Glutamatergic neuron (in vitro differentiated cells): ENCODE results near the gene SLC5A12. TPM values are rescaled to one million over a fixed set of nuclear protein-coding genes. Genes with fewer than 3 reads are reported as not detected.
A peak's percentile ranks its signal among the peaks of the same experiment; 100 is the strongest.

Experiments
- DNase-seq: peaks from one replicate; pipeline ENCODE4 v3.0.0; 2022
- H3K27ac Mint-ChIP-seq: one replicate; pipeline ENCODE4 v1.8.0; 2020; ENCODE audit warnings: mild to moderate bottlenecking, mixed read lengths, inconsistent platforms; ENCODE audit not compliant: unreplicated experiment
- H3K27me3 Mint-ChIP-seq: one replicate; pipeline ENCODE4 v1.8.0; 2020; ENCODE audit warnings: mild to moderate bottlenecking, moderate library complexity, mixed read lengths, inconsistent platforms; ENCODE audit not compliant: unreplicated experiment
- H3K36me3 Mint-ChIP-seq: one replicate; pipeline ENCODE4 v1.8.0; 2020; ENCODE audit warnings: mild to moderate bottlenecking, mixed read lengths, inconsistent platforms; ENCODE audit not compliant: unreplicated experiment
- H3K4me1 Mint-ChIP-seq: one replicate; pipeline ENCODE4 v1.8.0; 2020; ENCODE audit warnings: mild to moderate bottlenecking, low read depth, mixed read lengths, inconsistent platforms; ENCODE audit not compliant: unreplicated experiment
- H3K4me3 Mint-ChIP-seq: one replicate; pipeline ENCODE4 v1.8.0; 2020; ENCODE audit warnings: mild to moderate bottlenecking, mixed read lengths, inconsistent platforms; ENCODE audit not compliant: unreplicated experiment
- H3K9me3 Mint-ChIP-seq: one replicate; pipeline ENCODE4 v1.8.0; 2020; ENCODE audit warnings: mild to moderate bottlenecking, moderate library complexity, mixed read lengths, inconsistent platforms; ENCODE audit not compliant: unreplicated experiment
- CTCF ChIP-seq: fragments of 200-600 bp; sonication (generic); IDR thresholded peaks from one replicate; pipeline ENCODE4 v1.5.0; 2021; ENCODE audit not compliant: partially characterized antibody, unreplicated experiment
- total RNA-seq: library from RNA; stranded (reverse); fragmentation: NEBNext Ultra II Directional; extraction: Animal tissue kit (Norgen Biotek cat#: 25700); gene quantifications from one replicate; pipeline ENCODE4 v1.2.1, GENCODE V29; 2021; ENCODE audit not compliant: unreplicated experiment

Gene SLC5A12
- total RNA-seq, 1 donor from 2014 or later: 0.66 TPM

- Mint-ChIP-seq H3K27me3 (no peaks in the 10 kb centered on the region), H3K36me3 (no peaks in the 10 kb centered on the region), H3K4me1 (peaks cover 7% of the 10 kb centered on the region), H3K9me3 (no peaks in the 10 kb centered on the region), H3K4me3 (no peak overlapping the region), H3K27ac (no peak overlapping the region)
- TF ChIP-seq CTCF: peak; percentile 55
- DNase-seq: peak; percentile 31
Measured at GRCh38 chr11:26753723-26754504, 32.1 kb upstream of the SLC5A12 start.

GRCh38 chr11:26749927-26750326, 28.1 kb upstream of the SLC5A12 start:
- no peaks in the 10 kb centered on the region for H3K9me3 Mint-ChIP-seq
- no peak overlapping the region for H3K4me3 Mint-ChIP-seq
- no peak for TF ChIP-seq CTCF
- peaks cover 5% of the 10 kb centered on the region for H3K4me1 Mint-ChIP-seq
- no peaks in the 10 kb centered on the region for H3K27me3 Mint-ChIP-seq
- no peak for DNase-seq
- H3K27ac Mint-ChIP-seq: no peak overlapping the region
- no peaks in the 10 kb centered on the region for H3K36me3 Mint-ChIP-seq

GRCh38 chr11:26743622-26744021, 21.8 kb upstream of the SLC5A12 start:
- no peak overlapping the region for H3K4me3 Mint-ChIP-seq
- H3K27me3 Mint-ChIP-seq: no peaks in the 10 kb centered on the region
- H3K9me3 Mint-ChIP-seq: no peaks in the 10 kb centered on the region
- no peaks in the 10 kb centered on the region for H3K36me3 Mint-ChIP-seq
- no peak overlapping the region for H3K27ac Mint-ChIP-seq
- no peaks in the 10 kb centered on the region for H3K4me1 Mint-ChIP-seq
- DNase-seq: no peak
- TF ChIP-seq CTCF: no peak

- Mint-ChIP-seq H3K27me3 (no peaks in the 10 kb centered on the region), H3K4me1 (no peaks in the 10 kb centered on the region), H3K9me3 (no peaks in the 10 kb centered on the region), H3K4me3 (no peak overlapping the region), H3K27ac (no peak overlapping the region), H3K36me3 (no peaks in the 10 kb centered on the region)
- no peak for TF ChIP-seq CTCF
- DNase-seq: no peak
Measured at GRCh38 chr11:26742966-26743365, 21.1 kb upstream of the SLC5A12 start.

- Mint-ChIP-seq H3K36me3 (no peaks in the 10 kb centered on the region), H3K4me1 (no peaks in the 10 kb centered on the region), H3K4me3 (no peak overlapping the region), H3K27me3 (no peaks in the 10 kb centered on the region), H3K27ac (no peak overlapping the region), H3K9me3 (no peaks in the 10 kb centered on the region)
- TF ChIP-seq CTCF: no peak
- no peak for DNase-seq
Measured at GRCh38 chr11:26741036-26741435, 19.2 kb upstream of the SLC5A12 start.
